GM12878 (cell line): ENCODE results near the gene TMPRSS9. TPM values are rescaled to one million over a fixed set of nuclear protein-coding genes. Genes with fewer than 3 reads are reported as not detected.

ENCODE experiments used
- ATAC-seq: fragments of 200-7000 bp; cut with Tn5 transposase; 3 replicates; pipeline ENCODE4 v1.9.1; 2020; ENCODE audit warnings: mild to moderate bottlenecking, moderate library complexity
- BruUV-seq: library from RNA; stranded (reverse); fragments of 400-500 nt; replicated peaks from 2 replicates; lab custom pipeline; 2021; lab: Mats Ljungman, UMichigan
- CTCF ChIA-PET: fragments of 300-600 bp; sonication (Branson Sonifier 250); formaldehyde crosslinking; extraction: SDS; loops from one replicate; lab custom pipeline; 2021; ENCODE audit warnings: inconsistent platforms; lab: Yijun Ruan, JAX
- POLR2A ChIA-PET: fragments of 350-600 bp; formaldehyde crosslinking; extraction: SDS; loops from one replicate; lab custom pipeline; 2021; ENCODE audit warnings: inconsistent platforms; lab: Charles Lee
- RAD21 ChIA-PET: fragments of 300-600 bp; sonication (Branson Sonifier 250); formaldehyde crosslinking; loops from one replicate; lab custom pipeline; 2023; ENCODE audit warnings: antibody characterized with exemption; ENCODE audit not compliant: unreplicated experiment; lab: Charles Lee
- SMC1A ChIA-PET: fragments of 300-600 bp; sonication (Branson Sonifier 250); formaldehyde crosslinking; loops from one replicate; lab custom pipeline; 2023; ENCODE audit not compliant: unreplicated experiment, uncharacterized antibody; lab: Charles Lee
- DNase-seq: peaks from one replicate; pipeline ENCODE4 v3.0.0-alpha.2; 2011; ENCODE audit warnings: low read depth, low spot score
- FAIRE-seq: peaks from 3 replicates; lab custom pipeline; 2011; peaks lifted over from hg19 to GRCh38; lab: Jason Lieb, UNC
- H2AFZ ChIP-seq: 2 replicates; pipeline ENCODE4 v1.6.0; 2011; ENCODE audit warnings: low read depth, low read length, control low read depth; ENCODE audit not compliant: control insufficient read depth
- H3K27ac ChIP-seq: 2 replicates; pipeline ENCODE4 v1.5.1; 2011; ENCODE audit warnings: control low read depth; ENCODE audit not compliant: control insufficient read depth, insufficient read depth
- H3K27me3 ChIP-seq, 2 experiments: replicated peaks in 1 of 2; 2 replicates each; pipeline versions ENCODE4 v1.6.0 to v1.6.1; 2011; ENCODE audit warnings: low read length in 1 of 2; ENCODE audit not compliant: control insufficient read depth in 2 of 2, insufficient read depth in 2 of 2
- H3K36me3 ChIP-seq, 2 experiments: 2 replicates each; pipeline ENCODE4 v1.5.1; 2011; ENCODE audit warnings: low read length in 1 of 2; ENCODE audit not compliant: control insufficient read depth in 2 of 2, insufficient read depth in 2 of 2
- H3K4me1 ChIP-seq: 2 replicates; pipeline ENCODE4 v1.6.1; 2011; ENCODE audit warnings: mild to moderate bottlenecking, low read length, moderate library complexity, mixed read lengths; ENCODE audit not compliant: control insufficient read depth, insufficient read depth
- H3K4me2 ChIP-seq: 2 replicates; pipeline ENCODE4 v1.6.0; 2011; ENCODE audit warnings: control low read depth; ENCODE audit not compliant: control insufficient read depth, insufficient read depth
- H3K4me3 ChIP-seq: fragments of 200-600 bp; sonication (generic); 2 replicates; pipeline ENCODE4 v1.5.1; 2016
- H3K79me2 ChIP-seq: 2 replicates; pipeline ENCODE4 v1.6.0; 2011; ENCODE audit warnings: low read length; ENCODE audit not compliant: control insufficient read depth, insufficient read depth
- H3K9ac ChIP-seq: 2 replicates; pipeline ENCODE4 v1.8.0; 2011; ENCODE audit warnings: low read length, control low read depth, mixed read lengths; ENCODE audit not compliant: control insufficient read depth, insufficient read depth
- H3K9me3 ChIP-seq: replicated peaks from 3 replicates; pipeline ENCODE4 v1.5.1; 2011; ENCODE audit warnings: mild to moderate bottlenecking, low read length; ENCODE audit not compliant: control insufficient read depth, insufficient read depth
- H4K20me1 ChIP-seq: 2 replicates; pipeline ENCODE4 v1.6.0; 2011; ENCODE audit not compliant: control insufficient read depth, insufficient read depth
- BCL3 ChIP-seq: IDR thresholded peaks from 2 replicates; pipeline ENCODE4 v1.6.1; 2011; ENCODE audit warnings: borderline replicate concordance, low read depth, mild to moderate bottlenecking, moderate library complexity, low read length; ENCODE audit not compliant: insufficient read depth, poor library complexity, severe bottlenecking
- BMI1 ChIP-seq: fragments of 450-650 bp; IDR thresholded peaks from 2 replicates; pipeline ENCODE4 v1.6.1; 2016; ENCODE audit warnings: mild to moderate bottlenecking, moderate library complexity, borderline replicate concordance
- CEBPZ ChIP-seq: fragments of 150-350 bp; IDR thresholded peaks from 2 replicates; pipeline ENCODE4 v1.6.1; 2016; ENCODE audit warnings: low read depth, low read length
- ESRRA ChIP-seq: IDR thresholded peaks from 2 replicates; pipeline ENCODE4 v1.6.1; 2012; ENCODE audit warnings: mild to moderate bottlenecking, low read length, improper control_type of control experiment
- HSF1 ChIP-seq: fragments of 150-350 bp; IDR thresholded peaks from 2 replicates; pipeline ENCODE4 v1.6.1; 2014; ENCODE audit warnings: mild to moderate bottlenecking, low read depth, low read length
- PBX3 ChIP-seq: IDR thresholded peaks from 2 replicates; pipeline ENCODE4 v1.6.1; 2011; ENCODE audit warnings: mild to moderate bottlenecking, low read depth, low read length, moderate library complexity; ENCODE audit not compliant: insufficient replicate concordance
- TCF3 ChIP-seq: IDR thresholded peaks from 2 replicates; pipeline ENCODE4 v1.6.1; 2012; ENCODE audit warnings: low read depth, mild to moderate bottlenecking, low read length, borderline replicate concordance; ENCODE audit not compliant: insufficient read depth
- WGBS: methylation state at CpG from one replicate; pipeline ENCODE4 v1.1.6; 2016; ENCODE audit warnings: low lambda C conversion rate; ENCODE audit not compliant: insufficient replicate concordance, insufficient coverage; ENCODE audit errors: missing lambda C conversion rate; 5-methylcytosine and 5-hydroxymethylcytosine counted together
- in situ Hi-C: fragments of 300-500 bp; cut with MboI; formaldehyde crosslinking; loops from 9 replicates; pipeline ENCODE4 v1.14.3; 2018; ENCODE audit warnings: mixed read lengths
- intact Hi-C: fragments of 100-400 bp; cut with micrococcal nuclease; formaldehyde crosslinking; loops from one replicate; pipeline ENCODE4 v1.14.2; 2022; ENCODE audit not compliant: unreplicated experiment
- polyA plus RNA-seq, 11 experiments: library from polyadenylated mRNA; depleted of rRNA in 4 of 11; unstranded in 6 of 11; stranded (reverse) in 5 of 11; fragments of >200 nt; fragmentation: Nextera tagmentation in 4 of 11; fragmentation: Illumina TruSeq in 1 of 11; extraction: Ambion mirVana in 4 of 11; extraction: Trizol in 1 of 11; gene quantifications; 1 replicate in 1 of 11; 2 replicates in 10 of 11; pipeline versions ENCODE4 v1.2.1 to v1.2.3, GENCODE V29; 2011 to 2016; ENCODE audit warnings: inconsistent platforms in 2 of 11, missing spikeins in 2 of 11, low read depth in 1 of 11
- total RNA-seq, 4 experiments: library from RNA; depleted of rRNA in 3 of 4; stranded (reverse); fragments of >200 nt in 3 of 4; fragmentation: Illumina TruSeq in 1 of 4; extraction: Trizol in 1 of 4; gene quantifications; 2 replicates each; pipeline versions ENCODE4 v1.2.1 to v1.2.3, GENCODE V29; 2013 to 2021

The TMPRSS9 gene
- total and polyA plus RNA-seq, 10 of the 15 experiments (the other 5 are each of a cell fraction or from before 2014, with no cell fraction given), result 0.24 TPM; not detected in 9

GRCh38 chr19:2335848-2336247, 24.2 kb upstream of the TMPRSS9 start (continued):
- TF ChIP-seq ESRRA, result no peak

GRCh38 chr19:2336528-2337328, 23.3 kb upstream of the TMPRSS9 start:
- H2AFZ ChIP-seq, result no peak overlapping the region
- H3K27ac ChIP-seq, result no peak overlapping the region
- no peak for DNase-seq
- intact Hi-C loops, result no loop called here
- H3K9ac ChIP-seq, result no peak overlapping the region
- no peak overlapping the region for H3K4me2 ChIP-seq
- FAIRE-seq, result no peak
- no peak for ATAC-seq
- H3K27me3 ChIP-seq, result no peaks in the 10 kb centered on the region
- H4K20me1 ChIP-seq, result no peaks in the 10 kb centered on the region
- no peaks in the 10 kb centered on the region; the same call in 2 of the 3 replicates for H3K9me3 ChIP-seq
- peaks cover 0 to 10% of the 10 kb centered on the region in 2 experiments; a peak in 3 of 4 replicates for H3K36me3 ChIP-seq
- no peak for TF ChIP-seq CEBPZ
- no peak for TF ChIP-seq BMI1
- TF ChIP-seq HSF1, result no peak
- TF ChIP-seq PBX3, result peak; percentile 39
- peak; percentile 84 for TF ChIP-seq BCL3
- TF ChIP-seq TCF3, result peak; percentile 74; the same call in 1 of the 2 replicates
- TF ChIP-seq, all 136 proteins: peak for 3
- Histone ChIP-seq H3K79me2 (peaks cover 17% of the 10 kb centered on the region), H3K4me3 (no peak overlapping the region), H3K4me1 (peaks cover 10% of the 10 kb centered on the region)
- RAD21 ChIA-PET, result no interaction called here
- in situ Hi-C loops, result no loop called here
- CTCF ChIA-PET, result no interaction called here
- POLR2A ChIA-PET, result no interaction called here
- BruUV-seq, result no TSS peak
- SMC1A ChIA-PET, result no interaction called here
- WGBS, result 99% methylated on average over 33 of the region's 33 CpGs
